K562 (cell line): Measurements from ENCODE around the gene NUP214. TPM values are rescaled to one million over a fixed set of nuclear protein-coding genes. Genes with fewer than 3 reads are reported as not detected.

Experiments used
- ATAC-seq: fragments of 200-7000 bp; cut with Tn5 transposase; 3 replicates; pipeline ENCODE4 v1.9.1; 2020; ENCODE audit warnings: moderate library complexity
- BruUV-seq: library from RNA; stranded (reverse); fragments of 400-500 nt; replicated peaks from 2 replicates; lab custom pipeline; 2021; lab: Mats Ljungman, UMichigan
- CTCF ChIA-PET: fragments of 300-600 bp; formaldehyde crosslinking; extraction: SDS; loops from one replicate; lab custom pipeline; 2021; ENCODE audit warnings: low intra/inter-chr PET ratio; lab: Yijun Ruan, JAX
- POLR2A ChIA-PET: fragments of 300-600, 350-650 bp; sonication (Branson Sonifier 250); formaldehyde crosslinking; extraction: SDS; loops from one replicate; lab custom pipeline; 2021; ENCODE audit warnings: antibody characterized with exemption, inconsistent platforms; lab: Yijun Ruan, JAX
- DNase-seq, 4 experiments: peaks; one replicate each; pipeline versions ENCODE4 v3.0.0 to v3.0.0-alpha.2; 2011 to 2018; ENCODE audit warnings: low spot score in 3 of 4, mixed read lengths in 3 of 4; ENCODE audit errors: extremely low read depth in 1 of 4
- FAIRE-seq: peaks from 2 replicates; lab custom pipeline; 2011; peaks lifted over from hg19 to GRCh38; lab: Jason Lieb, UNC
- H2AFZ ChIP-seq: 2 replicates; pipeline ENCODE4 v1.6.0; 2011; ENCODE audit warnings: low read depth, low read length, control low read depth, inconsistent platforms
- H3K27ac ChIP-seq: fragments of 200-600 bp; 3 replicates; pipeline ENCODE4 v1.8.0; 2011; ENCODE audit warnings: low read depth, mild to moderate bottlenecking, control low read depth, inconsistent platforms, low read length, moderate library complexity, mixed read lengths; ENCODE audit errors: extremely low read depth
- H3K27me3 ChIP-seq, 2 experiments: fragments of 300-600 bp in 1 of 2; 2 replicates in 1 of 2; 3 replicates in 1 of 2; pipeline versions ENCODE4 v1.6.0 to v1.8.0; 2011; ENCODE audit warnings: inconsistent platforms in 2 of 2, low read length in 2 of 2, mild to moderate bottlenecking in 1 of 2, mixed read lengths in 1 of 2, moderate library complexity in 1 of 2; ENCODE audit not compliant: control insufficient read depth in 2 of 2, insufficient read depth in 2 of 2
- H3K36me3 ChIP-seq: fragments of 300-600 bp; 3 replicates; pipeline ENCODE4 v1.8.0; 2011; ENCODE audit warnings: mild to moderate bottlenecking, low read length, inconsistent platforms; ENCODE audit not compliant: control insufficient read depth, insufficient read depth
- H3K4me1 ChIP-seq, 2 experiments: fragments of 200-600 bp in 1 of 2; replicated peaks in 1 of 2; 2 replicates in 1 of 2; 3 replicates in 1 of 2; pipeline versions ENCODE4 v1.5.1 to v1.8.0; 2011; ENCODE audit warnings: inconsistent platforms in 2 of 2, low read length in 2 of 2, mild to moderate bottlenecking in 1 of 2, mixed read lengths in 1 of 2, moderate library complexity in 1 of 2; ENCODE audit not compliant: control insufficient read depth in 2 of 2, insufficient read depth in 2 of 2
- H3K4me2 ChIP-seq: 2 replicates; pipeline ENCODE4 v1.6.1; 2011; ENCODE audit warnings: low read length, control low read depth, inconsistent platforms, mixed read lengths; ENCODE audit not compliant: insufficient read depth
- H3K4me3 ChIP-seq: fragments of 200-600 bp; sonication (generic), shearing (Covaris generic); 2 replicates; pipeline ENCODE4 v1.5.1; 2016; ENCODE audit warnings: control low read depth, inconsistent platforms
- H3K79me2 ChIP-seq: fragments of 200-600 bp; 3 replicates; pipeline ENCODE4 v1.8.0; 2011; ENCODE audit warnings: low read length, inconsistent platforms; ENCODE audit not compliant: control insufficient read depth, insufficient read depth
- H3K9ac ChIP-seq, 2 experiments: 2 replicates each; pipeline versions ENCODE4 v1.6.0 to v1.6.1; 2011; ENCODE audit warnings: low read depth in 2 of 2, low read length in 2 of 2, control low read depth in 1 of 2, inconsistent platforms in 1 of 2, mild to moderate bottlenecking in 1 of 2, mixed read lengths in 1 of 2; ENCODE audit not compliant: insufficient read depth in 1 of 2
- H3K9me1 ChIP-seq: one replicate; pipeline ENCODE4 v1.6.0; 2011; ENCODE audit warnings: inconsistent platforms, mild to moderate bottlenecking, low read length, moderate library complexity; ENCODE audit not compliant: control insufficient read depth, insufficient read depth
- H3K9me3 ChIP-seq: replicated peaks from 2 replicates; pipeline ENCODE4 v1.5.1; 2011; ENCODE audit warnings: low read depth, low read length, inconsistent platforms; ENCODE audit not compliant: control insufficient read depth, insufficient read depth
- H4K20me1 ChIP-seq: replicated peaks from 2 replicates; pipeline ENCODE4 v1.6.1; 2011; ENCODE audit warnings: low read length, inconsistent platforms, mixed read lengths; ENCODE audit not compliant: control insufficient read depth, insufficient read depth
- CEBPZ ChIP-seq: fragments of 150-350 bp; IDR thresholded peaks from 2 replicates; pipeline ENCODE4 v1.6.1; 2014; ENCODE audit warnings: low read depth, mild to moderate bottlenecking, low read length, borderline replicate concordance
- E2F1 ChIP-seq: sonication (generic); formaldehyde crosslinking; IDR thresholded peaks from 2 replicates; pipeline ENCODE4 v1.8.1; 2023; ENCODE audit warnings: mild to moderate bottlenecking, missing genetic modification reagents, moderate library complexity
- HDAC6 ChIP-seq: IDR thresholded peaks from 2 replicates; pipeline ENCODE4 v1.6.1; 2012; ENCODE audit warnings: low read depth, mild to moderate bottlenecking, control low read depth, inconsistent platforms, low read length, moderate library complexity
- HIVEP1 ChIP-seq: fragments of 250-450 bp; sonication (Bioruptor Pico); IDR thresholded peaks from 2 replicates; pipeline ENCODE4 v1.4.0; 2020; ENCODE audit warnings: mild to moderate bottlenecking
- RUNX1 ChIP-seq: sonication (generic); IDR thresholded peaks from 2 replicates; pipeline ENCODE4 v1.6.1; 2016; ENCODE audit warnings: antibody characterized with exemption, low read depth
- ZNF280B ChIP-seq: fragments of 250-450 bp; sonication (Bioruptor Pico); IDR thresholded peaks from 2 replicates; pipeline ENCODE4 v1.5.1; 2021; ENCODE audit warnings: mild to moderate bottlenecking
- WGBS: fragments of 100-300 bp; shearing (Covaris generic); methylation state at CpG from one replicate; pipeline ENCODE4 v1.1.6; 2016; ENCODE audit warnings: low coverage, mixed read lengths; ENCODE audit not compliant: insufficient coverage; ENCODE audit errors: missing lambda C conversion rate; 5-methylcytosine and 5-hydroxymethylcytosine counted together
- in situ Hi-C: fragments of 300-500 bp; cut with MboI; formaldehyde crosslinking; loops from 4 replicates; pipeline ENCODE4 v1.15.0; 2018; ENCODE audit warnings: inconsistent platforms, mixed read lengths
- intact Hi-C: fragments of 100-400 bp; cut with micrococcal nuclease; formaldehyde crosslinking; loops from 2 replicates; pipeline ENCODE4 v1.14.2; 2022
- polyA plus RNA-seq, 8 experiments: library from polyadenylated mRNA; depleted of rRNA in 4 of 8; stranded (reverse) in 5 of 8; unstranded in 3 of 8; fragments of >200 nt; fragmentation: Nextera tagmentation in 2 of 8; fragmentation: Illumina TruSeq in 1 of 8; extraction: Ambion mirVana in 2 of 8; extraction: Trizol in 1 of 8; gene quantifications; 2 replicates each; pipeline versions ENCODE4 v1.2.1 to v1.2.3, GENCODE V29; 2011 to 2014; ENCODE audit warnings: inconsistent platforms in 1 of 8, missing spikeins in 1 of 8
- total RNA-seq, 7 experiments: library from RNA; depleted of rRNA in 6 of 7; stranded (reverse); fragments of >200 nt in 6 of 7; fragmentation: Illumina TruSeq in 2 of 7; extraction: Trizol in 2 of 7; gene quantifications; 2 replicates each; pipeline versions ENCODE4 v1.2.1 to v1.2.3, GENCODE V29; 2011 to 2021; ENCODE audit warnings: low replicate concordance in 1 of 7
- TF ChIP-seq, protein P1 (sequence below): fragments of 250-450 bp; sonication (Bioruptor Pico); IDR thresholded peaks from 2 replicates; pipeline ENCODE4 v1.4.0; 2020; ENCODE audit warnings: mild to moderate bottlenecking, moderate library complexity

The NUP214 gene
- total and polyA plus RNA-seq, 9 of the 15 experiments (the other 6 are each of a cell fraction or from before 2014, with no cell fraction given) = 56.9 to 332 (median 97.1) TPM

DNA sequence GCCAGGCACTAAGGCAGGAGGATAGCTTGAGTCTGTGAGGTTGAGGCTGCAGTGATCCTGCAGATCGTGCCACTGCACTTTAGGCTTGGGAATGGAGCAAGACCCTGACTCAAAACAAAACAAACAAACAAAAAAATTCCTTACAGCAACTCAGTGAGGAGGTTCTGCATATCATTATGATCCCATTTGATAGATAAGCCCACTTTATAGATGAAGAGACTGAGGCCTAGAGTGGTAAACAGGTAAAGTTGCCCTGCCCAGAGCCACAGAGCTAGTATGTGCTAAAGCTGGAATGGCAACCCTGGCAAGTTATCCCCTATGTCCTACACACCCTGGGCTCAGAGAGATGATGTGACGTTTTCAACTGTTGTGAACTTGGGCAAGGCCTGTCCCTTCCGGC lies 21.9 kb upstream of the NUP214 start (continued):
- TF ChIP-seq RUNX1 = no peak
- no peak for TF ChIP-seq ZNF280B (CRISPR knock-in tag)

DNA sequence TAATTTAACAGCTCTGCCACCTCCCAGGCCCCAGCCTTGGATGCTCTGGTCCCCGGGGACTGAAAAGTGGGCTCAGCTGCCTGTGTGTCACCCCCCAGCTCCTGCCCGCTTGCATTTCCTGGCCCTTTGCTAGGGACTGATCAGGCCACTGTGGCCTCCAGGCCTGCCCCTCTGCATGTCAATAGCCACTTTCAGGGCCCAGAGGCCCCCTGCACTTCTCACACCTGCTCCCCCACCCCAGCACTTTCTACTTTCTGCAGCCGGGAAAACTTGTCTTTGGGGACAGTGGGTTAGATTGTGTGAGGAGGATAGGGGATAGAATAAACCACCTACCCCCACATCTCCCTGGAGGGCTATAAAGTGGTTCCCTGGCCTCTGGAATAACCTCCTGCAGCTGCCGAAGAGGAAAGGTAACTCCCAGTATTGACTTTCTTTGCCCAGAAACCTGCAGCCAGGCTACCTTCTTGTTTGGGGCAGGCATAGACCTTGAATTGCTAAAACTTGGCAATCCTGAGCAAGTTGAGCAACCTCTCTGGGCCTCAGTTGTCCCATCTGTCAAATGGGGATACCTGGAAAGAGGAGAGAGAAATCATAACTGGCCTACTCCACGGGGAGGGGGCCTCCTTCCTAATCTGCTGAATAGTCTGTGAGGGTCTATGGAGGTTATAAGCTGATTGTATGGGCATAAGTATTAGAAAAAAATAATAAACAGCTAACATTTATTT lies 21.2 kb upstream of the NUP214 start:
- 21% methylated on average over 5 of the region's 5 CpGs for WGBS
- Histone ChIP-seq H3K79me2 (no peaks in the 10 kb centered on the region), H3K36me3 (no peaks in the 10 kb centered on the region), H3K9ac (peak overlapping the region in 1 of 2 experiments; percentile 21; a peak in 2 of 4 replicates), H3K4me1 (peaks cover 18 to 38% of the 10 kb centered on the region in 2 experiments), H3K27ac (no peak overlapping the region), H3K9me3 (no peaks in the 10 kb centered on the region), H3K27me3 (peaks cover 54 to 85% of the 10 kb centered on the region in 2 experiments), H3K4me3 (no peak overlapping the region), H3K4me2 (no peak overlapping the region), H4K20me1 (peaks cover 32% of the 10 kb centered on the region), H2AFZ (no peak overlapping the region), H3K9me1 (peaks cover 9% of the 10 kb centered on the region)
- POLR2A ChIA-PET = interaction anchor here (0.6 to 99.3 kb wide), 10 partner anchors 8 to 367 kb away, joined by 3 to 3336 read pairs (median 4); partner anchors contain the start of genes AIF1L and NUP214
- TF ChIP-seq HDAC6 (no peak), CEBPZ (no peak), HIVEP1 (no peak), E2F1 (CRISPR knock-in tag) (peak; percentile 35; the same call in 1 of the 2 replicates)
- TF ChIP-seq, protein P1, sequence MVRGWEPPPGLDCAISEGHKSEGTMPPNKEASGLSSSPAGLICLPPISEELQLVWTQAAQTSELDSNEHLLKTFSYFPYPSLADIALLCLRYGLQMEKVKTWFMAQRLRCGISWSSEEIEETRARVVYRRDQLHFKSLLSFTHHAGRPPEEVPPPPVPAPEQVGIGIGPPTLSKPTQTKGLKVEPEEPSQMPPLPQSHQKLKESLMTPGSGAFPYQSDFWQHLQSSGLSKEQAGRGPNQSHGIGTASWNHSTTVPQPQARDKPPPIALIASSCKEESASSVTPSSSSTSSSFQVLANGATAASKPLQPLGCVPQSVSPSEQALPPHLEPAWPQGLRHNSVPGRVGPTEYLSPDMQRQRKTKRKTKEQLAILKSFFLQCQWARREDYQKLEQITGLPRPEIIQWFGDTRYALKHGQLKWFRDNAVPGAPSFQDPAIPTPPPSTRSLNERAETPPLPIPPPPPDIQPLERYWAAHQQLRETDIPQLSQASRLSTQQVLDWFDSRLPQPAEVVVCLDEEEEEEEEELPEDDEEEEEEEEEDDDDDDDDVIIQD (CRISPR knock-in tag) = no peak
- DNase-seq = peak in 1 of 4 experiments; percentile 65
- FAIRE-seq = no peak
- ATAC-seq = no peak
- in situ Hi-C loops (no loop called here), intact Hi-C loops (no loop called here)
- BruUV-seq = no TSS peak
- CTCF ChIA-PET = no interaction called here
